Pons (tissue), 1 donor: ENCODE measurements around the gene OR2D3.
"Not testable (repeated sequence)": the region's sequence is repeated elsewhere in the genome, so short reads cannot be mapped to it uniquely, and the experiment has no call there.

Source experiments
- DNase-seq: peaks from one replicate; pipeline ENCODE4 v3.0.0-alpha.2; 2016; ENCODE audit warnings: low spot score

Gene OR2D3

GRCh38 chr11:6920702-6921101 is at the start of gene OR2D3:
Gene OR2D3 (plus strand): TSS chr11:6921002. CDS start chr11:6921002, 0 bp downstream.
- DNase-seq, result no peak

- DNase-seq, result no peak
Measured at GRCh38 chr11:6871278-6871677, 49.5 kb upstream of the OR2D3 start.

GRCh38 chr11:6875761-6876160 is 45.0 kb upstream of the OR2D3 start:
- DNase-seq, result no peak

DNA sequence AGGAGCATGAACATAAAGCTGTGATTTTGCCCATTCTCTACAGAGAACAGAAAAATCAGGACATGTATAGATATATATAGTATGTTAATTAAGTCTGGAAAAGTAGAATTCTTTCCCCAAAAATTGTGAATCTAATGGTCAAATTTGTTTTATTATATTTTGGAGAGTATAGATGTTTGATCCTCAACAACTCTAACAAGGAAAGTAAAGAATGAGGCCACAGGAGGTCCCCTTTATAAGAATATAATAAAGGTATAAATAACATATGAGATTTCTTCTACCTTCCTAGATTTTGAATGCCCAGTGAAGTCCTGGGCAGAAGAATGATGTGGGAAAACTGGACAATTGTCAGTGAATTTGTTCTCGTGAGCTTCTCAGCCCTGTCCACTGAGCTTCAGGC is 44.5 kb upstream of the OR2D3 start, which contains the start of gene OR10A4:
TSS of gene OR10A4 (plus strand) at position 301 of the 400 bp plus-strand sequence. CDS start at position 324, 23 bp downstream.
- no peak for DNase-seq

DNA sequence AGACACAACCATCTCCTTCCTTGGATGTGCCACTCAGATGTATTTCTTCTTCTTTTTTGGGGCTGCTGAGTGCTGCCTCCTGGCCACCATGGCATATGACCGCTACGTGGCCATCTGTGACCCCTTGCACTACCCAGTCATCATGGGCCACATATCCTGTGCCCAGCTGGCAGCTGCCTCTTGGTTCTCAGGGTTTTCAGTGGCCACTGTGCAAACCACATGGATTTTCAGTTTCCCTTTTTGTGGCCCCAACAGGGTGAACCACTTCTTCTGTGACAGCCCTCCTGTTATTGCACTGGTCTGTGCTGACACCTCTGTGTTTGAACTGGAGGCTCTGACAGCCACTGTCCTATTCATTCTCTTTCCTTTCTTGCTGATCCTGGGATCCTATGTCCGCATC is 43.9 kb upstream of the OR2D3 start:
- no peak for DNase-seq

- no peak for DNase-seq
Measured at GRCh38 chr11:6882751-6883150, 38.1 kb upstream of the OR2D3 start.

GRCh38 chr11:6887711-6888110 is 33.1 kb upstream of the OR2D3 start:
- not testable (repeated sequence) for DNase-seq

DNA sequence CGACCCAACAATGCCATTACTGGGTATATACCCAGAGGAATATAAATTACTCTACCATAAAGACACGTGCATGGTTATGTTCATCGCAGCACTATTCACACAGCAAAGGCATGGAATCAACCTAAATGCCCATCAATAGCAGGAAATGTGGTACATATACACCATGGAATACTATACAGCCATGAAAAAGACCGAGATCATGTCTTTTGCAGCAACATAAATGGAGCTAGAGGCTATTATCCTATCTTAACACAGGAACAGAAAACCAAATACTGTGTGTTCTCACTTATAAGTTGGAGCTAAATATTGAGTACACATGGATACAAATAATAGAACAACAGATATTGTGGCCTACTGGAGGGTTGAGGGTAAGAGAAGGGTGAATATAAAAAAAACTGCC is 32.0 kb upstream of the OR2D3 start:
- DNase-seq, result no peak

DNA sequence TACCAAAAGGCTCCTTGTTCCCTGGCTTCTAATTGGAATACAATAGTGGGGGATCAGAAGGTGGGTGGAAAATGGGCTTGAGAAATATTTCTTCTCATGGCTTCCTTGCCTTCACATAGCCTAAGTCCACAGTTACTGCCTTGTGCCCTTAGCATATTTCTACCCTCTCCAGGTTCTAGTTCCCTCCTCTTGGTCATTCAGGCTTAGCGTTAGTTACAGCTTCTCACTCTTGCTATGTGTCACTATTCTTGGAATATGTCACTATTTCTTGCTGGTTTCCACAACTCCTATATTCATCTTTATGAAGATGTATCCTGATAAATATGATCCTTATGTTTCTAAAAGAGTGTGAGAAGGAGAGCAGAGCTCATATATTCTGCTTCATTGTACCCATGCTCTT is 31.0 kb upstream of the OR2D3 start:
- DNase-seq, result no peak

DNA sequence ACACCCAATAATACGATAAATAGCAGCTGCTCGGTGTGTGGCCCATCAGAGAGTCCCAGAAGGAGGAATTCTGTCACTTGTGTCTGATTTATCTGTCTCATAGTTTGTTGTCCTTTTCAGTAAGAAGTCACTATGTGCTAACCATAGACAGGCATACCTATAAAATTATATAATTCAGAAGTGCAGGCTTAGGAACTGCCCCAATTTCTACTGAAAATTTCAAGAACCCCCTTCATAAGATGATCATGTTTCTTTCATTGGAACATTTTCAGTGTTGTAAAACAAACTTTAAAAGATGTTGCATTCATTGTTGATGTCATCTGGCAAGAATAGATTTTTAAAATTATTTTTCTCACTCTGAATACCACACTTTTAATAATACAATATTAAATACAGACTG is 28.4 kb upstream of the OR2D3 start, which contains the start of gene OR2D2:
TSS of gene OR2D2 (minus strand) at position 101 of the 400 bp plus-strand sequence. CDS start at position 101, 0 bp downstream.
- no peak for DNase-seq

DNA sequence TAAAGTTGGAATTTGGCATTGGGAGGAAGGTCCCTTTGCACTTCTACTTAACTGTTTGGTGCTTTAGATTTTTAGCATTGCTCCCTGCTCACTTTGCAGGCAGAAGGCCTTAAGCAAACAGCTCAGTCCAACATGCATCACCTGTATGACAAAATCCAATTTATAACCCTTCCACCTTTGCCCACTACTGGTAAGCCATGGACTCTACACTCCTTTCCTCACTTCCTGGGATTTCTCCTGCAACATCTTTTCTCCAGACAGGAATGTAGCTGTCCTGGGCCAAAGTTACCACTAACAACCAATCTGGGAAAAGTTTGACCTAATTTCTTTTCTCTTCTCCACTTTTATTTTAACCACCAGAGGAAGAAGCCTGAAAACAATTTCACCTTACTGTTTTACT is 26.7 kb upstream of the OR2D3 start:
- DNase-seq, result no peak

DNA sequence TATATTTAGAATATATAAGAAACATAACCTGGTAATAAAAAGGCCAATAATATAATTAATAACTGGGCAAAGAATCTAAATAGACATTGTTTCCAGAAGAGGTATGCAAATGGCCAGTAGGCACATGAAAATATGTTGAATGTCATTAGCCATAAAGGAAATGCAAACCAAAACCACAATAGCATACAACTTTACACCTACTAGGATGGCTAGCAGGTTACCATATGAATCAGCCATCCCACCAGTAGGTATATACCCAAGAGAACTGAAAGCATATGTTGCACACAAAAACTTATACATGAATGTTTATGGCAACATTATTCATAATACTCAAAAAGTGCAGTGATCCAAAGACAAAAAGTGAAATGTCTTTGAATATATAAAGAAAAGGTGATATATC is 25.8 kb upstream of the OR2D3 start:
- no peak for DNase-seq

GRCh38 chr11:6898911-6899310 is 21.9 kb upstream of the OR2D3 start:
- no peak for DNase-seq

GRCh38 chr11:6900327-6900999 is 20.3 kb upstream of the OR2D3 start:
- no peak for DNase-seq

- DNase-seq, result not testable (repeated sequence)
Measured at GRCh38 chr11:6904804-6905203, 16.0 kb upstream of the OR2D3 start.

GRCh38 chr11:6911378-6911777 is 9.4 kb upstream of the OR2D3 start:
- DNase-seq, result no peak

GRCh38 chr11:6911948-6912347 is 8.9 kb upstream of the OR2D3 start:
- DNase-seq, result no peak

GRCh38 chr11:6919698-6920097 is 1.1 kb upstream of the OR2D3 start:
- DNase-seq, result no peak

DNA sequence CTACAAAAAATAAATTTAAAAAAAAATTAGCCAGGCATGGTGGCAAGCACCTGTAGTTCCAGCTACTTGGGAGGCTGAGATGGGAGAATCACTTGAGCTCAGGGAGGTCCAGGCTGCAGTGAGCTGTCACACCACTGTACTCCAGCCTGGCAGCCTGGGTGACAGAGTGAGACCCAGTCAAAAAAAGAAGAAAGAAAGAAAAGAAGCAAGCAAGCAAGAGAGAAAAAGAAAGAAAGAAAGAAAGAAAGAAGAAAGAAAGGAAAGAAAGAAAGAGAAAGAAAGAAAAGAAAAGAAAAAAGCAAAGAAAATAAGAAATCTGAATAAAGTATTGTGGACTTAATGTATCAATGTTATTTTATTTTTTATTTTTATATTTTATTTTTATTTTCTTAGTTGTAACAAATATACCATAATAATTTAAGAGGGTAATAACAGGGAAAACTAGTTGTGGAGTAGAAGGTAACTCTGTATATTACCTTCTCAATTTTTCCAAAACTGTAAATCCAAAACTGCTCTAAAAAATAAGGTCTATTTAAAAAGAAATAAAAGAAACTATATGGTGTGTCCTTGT is 4.3 kb downstream of the OR2D3 start:
- DNase-seq, result no peak

GRCh38 chr11:6925636-6926207 is 4.9 kb downstream of the OR2D3 start:
- no peak for DNase-seq

DNA sequence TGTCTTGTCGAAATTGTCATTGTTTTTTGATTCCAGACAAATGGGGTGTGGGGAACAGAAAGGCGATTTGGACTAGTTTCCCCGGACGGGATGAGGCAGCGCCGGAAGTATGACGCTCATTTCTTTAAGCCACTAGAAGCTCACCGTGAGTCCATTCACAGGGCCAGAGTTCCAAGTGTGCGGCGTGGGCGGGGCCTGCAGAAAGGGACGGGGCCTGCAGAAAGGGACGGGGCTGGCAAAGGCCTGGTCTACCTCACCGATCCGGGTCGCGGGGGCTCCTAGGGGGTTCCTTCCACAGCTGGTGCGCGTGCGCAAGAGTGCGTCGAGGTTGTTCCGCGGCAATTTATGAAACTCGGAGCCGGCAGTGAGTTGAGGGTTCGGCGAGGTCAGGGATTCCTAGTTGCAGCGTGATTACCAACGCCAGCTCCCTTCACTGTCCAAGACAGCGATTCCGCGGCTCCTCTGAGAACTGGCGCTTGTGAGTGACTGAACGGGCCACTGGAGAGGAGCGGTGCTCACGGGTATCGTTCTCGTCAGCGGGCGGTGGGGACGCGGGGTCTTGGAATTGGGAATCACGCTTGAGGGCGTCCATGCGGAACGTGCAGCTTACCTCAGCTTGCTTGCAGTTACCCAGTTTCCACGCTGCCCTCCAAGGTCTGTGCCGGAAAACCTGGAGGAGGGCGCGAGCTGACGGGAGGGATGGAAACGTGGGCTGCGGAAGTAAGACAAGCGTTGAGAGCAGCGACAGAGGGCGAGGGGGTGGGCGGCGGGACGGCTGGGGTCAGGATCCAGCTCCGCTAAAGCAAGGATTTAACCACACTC is 5.6 kb downstream of the OR2D3 start, which contains the start of gene ZNF215:
TSS of gene ZNF215 (plus strand) at position 219 of the 822 bp plus-strand sequence. CDS start 5,847 bp downstream, outside the sequence.
- peak; percentile 17 for DNase-seq

GRCh38 chr11:6927030-6927617 is 6.3 kb downstream of the OR2D3 start:
- no peak for DNase-seq
